Neural cell (in vitro differentiated cells): ENCODE data around the gene MTCL1. TPM values are rescaled to one million over a fixed set of nuclear protein-coding genes. Genes with fewer than 3 reads are reported as not detected.

Experiments
- H2AFZ ChIP-seq: fragments of 200-600, 300-800 bp; sonication (generic), shearing (Covaris generic); 2 replicates; pipeline ENCODE4 v1.6.0; 2014; ENCODE audit warnings: low read depth, mild to moderate bottlenecking, antibody characterized with exemption, low read length, moderate library complexity
- H3F3A ChIP-seq: fragments of 200-600 bp; shearing (Covaris generic); 2 replicates; pipeline ENCODE4 v1.6.1; 2016; ENCODE audit warnings: mild to moderate bottlenecking, moderate library complexity, mixed read lengths, antibody characterized with exemption, low read length; ENCODE audit not compliant: insufficient read depth, poor library complexity, severe bottlenecking
- H3K27ac ChIP-seq: fragments of 200-600, 300-800 bp; sonication (generic), shearing (Covaris generic); 2 replicates; pipeline ENCODE4 v1.5.1; 2014; ENCODE audit warnings: mild to moderate bottlenecking, low read length, moderate library complexity
- H3K27me3 ChIP-seq: fragments of 300-800, 200-600 bp; sonication (generic), shearing (Covaris generic); 2 replicates; pipeline ENCODE4 v1.6.0; 2014; ENCODE audit warnings: mild to moderate bottlenecking, low read depth, low read length, moderate library complexity; ENCODE audit not compliant: insufficient read depth
- H3K36me3 ChIP-seq: fragments of 300-800, 200-600 bp; sonication (generic), shearing (Covaris generic); 2 replicates; pipeline ENCODE4 v1.5.1; 2014; ENCODE audit warnings: mild to moderate bottlenecking, antibody characterized with exemption, low read length, moderate library complexity; ENCODE audit not compliant: insufficient read depth
- H3K4me2 ChIP-seq: fragments of 300-800, 200-600 bp; sonication (generic), shearing (Covaris generic); 2 replicates; pipeline ENCODE4 v1.6.0; 2014; ENCODE audit warnings: mild to moderate bottlenecking, low read length
- H3K4me3 ChIP-seq: fragments of 300-800, 200-600 bp; sonication (generic), shearing (Covaris generic); 2 replicates; pipeline ENCODE4 v1.5.1; 2014; ENCODE audit warnings: mild to moderate bottlenecking, low read length, moderate library complexity
- H3K79me2 ChIP-seq: fragments of 200-600 bp; shearing (Covaris generic); replicated peaks from 2 replicates; pipeline ENCODE4 v1.6.0; 2014; ENCODE audit warnings: mild to moderate bottlenecking, low read length, moderate library complexity; ENCODE audit not compliant: insufficient read depth
- H3K9ac ChIP-seq: fragments of 300-800, 200-600 bp; sonication (generic), shearing (Covaris generic); 2 replicates; pipeline ENCODE4 v1.6.1; 2016; ENCODE audit warnings: mild to moderate bottlenecking, low read length, mixed read lengths
- H3K9me2 ChIP-seq: fragments of 200-600 bp; shearing (Covaris generic); 2 replicates; pipeline ENCODE4 v1.6.1; 2016; ENCODE audit warnings: mild to moderate bottlenecking, low read length, mixed read lengths; ENCODE audit not compliant: insufficient read depth
- H3K9me3 ChIP-seq: fragments of 200-600, 300-800 bp; sonication (generic), shearing (Covaris generic); 2 replicates; pipeline ENCODE4 v1.6.1; 2016; ENCODE audit warnings: mild to moderate bottlenecking, mixed run types, low read length, moderate library complexity, mixed read lengths
- H4K20me1 ChIP-seq: fragments of 200-600 bp; shearing (Covaris generic); 2 replicates; pipeline ENCODE4 v1.6.1; 2016; ENCODE audit warnings: mild to moderate bottlenecking, mixed run types; ENCODE audit not compliant: insufficient read depth
- EP300 ChIP-seq: fragments of 450-650 bp; conservative IDR thresholded peaks from 2 replicates; pipeline ENCODE4 v1.6.1; 2014; ENCODE audit warnings: antibody characterized with exemption, mild to moderate bottlenecking, moderate library complexity; ENCODE audit not compliant: poor library complexity, severe bottlenecking
- EZH2 ChIP-seq: fragments of 200-600, 300-800 bp; shearing (Covaris generic), sonication (generic); IDR thresholded peaks from 2 replicates; pipeline ENCODE4 v1.6.1; 2014; ENCODE audit warnings: antibody characterized with exemption, low read length, borderline replicate concordance, mild to moderate bottlenecking; ENCODE audit not compliant: insufficient read depth, poor library complexity, severe bottlenecking
- MXI1 ChIP-seq: fragments of 450-650 bp; conservative IDR thresholded peaks from 2 replicates; pipeline ENCODE4 v1.6.1; 2014; ENCODE audit warnings: antibody characterized with exemption, mild to moderate bottlenecking; ENCODE audit not compliant: poor library complexity, severe bottlenecking
- POLR2AphosphoS5 ChIP-seq: IDR thresholded peaks from 2 replicates; pipeline ENCODE4 v1.6.1; 2012
- RAD21 ChIP-seq: fragments of 450-650 bp; conservative IDR thresholded peaks from 2 replicates; pipeline ENCODE4 v1.6.1; 2014; ENCODE audit warnings: antibody characterized with exemption, mild to moderate bottlenecking, moderate library complexity
- SMC3 ChIP-seq: fragments of 450-650 bp; conservative IDR thresholded peaks from 2 replicates; pipeline ENCODE4 v1.6.1; 2014; ENCODE audit warnings: antibody characterized with exemption, mild to moderate bottlenecking, moderate library complexity; ENCODE audit not compliant: poor library complexity
- TAF1 ChIP-seq: IDR thresholded peaks from 2 replicates; pipeline ENCODE4 v1.6.1; 2012; ENCODE audit warnings: low read depth
- polyA plus RNA-seq: library from polyadenylated mRNA; depleted of rRNA; stranded (reverse); fragments of >200 nt; gene quantifications from 2 replicates; pipeline ENCODE4 v1.2.3, GENCODE V29; 2014
- TF ChIP-seq, protein P1 (sequence below): IDR thresholded peaks from 2 replicates; pipeline ENCODE4 v1.6.1; 2012; ENCODE audit warnings: borderline replicate concordance
- TF ChIP-seq, protein P2 (sequence below): fragments of 450-650 bp; IDR thresholded peaks from 2 replicates; pipeline ENCODE4 v1.5.1; 2014; ENCODE audit warnings: antibody characterized with exemption, mild to moderate bottlenecking, moderate library complexity; ENCODE audit not compliant: poor library complexity, severe bottlenecking

Gene MTCL1
- polyA plus RNA-seq, 1 donor from 2014 or later: 20.8 TPM

DNA sequence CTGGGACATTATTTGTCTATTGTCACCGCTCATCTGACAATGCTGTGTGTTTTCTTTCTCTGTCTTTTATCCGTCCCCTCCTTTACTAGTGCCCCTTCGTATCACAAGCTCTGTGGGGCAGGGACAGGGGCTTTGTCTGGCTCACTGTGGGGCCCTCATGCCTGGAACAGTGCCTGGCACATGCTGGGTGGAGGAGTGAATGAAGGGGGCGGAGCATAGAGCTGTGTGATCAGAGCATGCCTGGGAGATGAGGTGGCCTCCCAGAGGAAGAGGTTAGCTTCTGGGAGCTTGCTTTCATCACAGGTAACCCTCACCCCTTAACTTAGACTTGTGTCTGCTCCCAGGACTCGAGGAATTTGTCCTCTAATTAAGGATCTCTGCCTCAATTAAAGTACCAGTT is 16.4 kb downstream of the MTCL1 start:
- Histone ChIP-seq H3K79me2 (no peaks in the 10 kb centered on the region), H3K36me3 (no peaks in the 10 kb centered on the region), H3K9ac (no peak overlapping the region), H3K27me3 (no peaks in the 10 kb centered on the region), H3K4me2 (no peak overlapping the region), H4K20me1 (no peaks in the 10 kb centered on the region), H3K27ac (no peak overlapping the region), H3K4me3 (no peak overlapping the region), H3K9me2 (no peaks in the 10 kb centered on the region), H3K9me3 (no peaks in the 10 kb centered on the region), H3F3A (no peaks in the 10 kb centered on the region), H2AFZ (no peak overlapping the region)
- TF ChIP-seq, protein P1, sequence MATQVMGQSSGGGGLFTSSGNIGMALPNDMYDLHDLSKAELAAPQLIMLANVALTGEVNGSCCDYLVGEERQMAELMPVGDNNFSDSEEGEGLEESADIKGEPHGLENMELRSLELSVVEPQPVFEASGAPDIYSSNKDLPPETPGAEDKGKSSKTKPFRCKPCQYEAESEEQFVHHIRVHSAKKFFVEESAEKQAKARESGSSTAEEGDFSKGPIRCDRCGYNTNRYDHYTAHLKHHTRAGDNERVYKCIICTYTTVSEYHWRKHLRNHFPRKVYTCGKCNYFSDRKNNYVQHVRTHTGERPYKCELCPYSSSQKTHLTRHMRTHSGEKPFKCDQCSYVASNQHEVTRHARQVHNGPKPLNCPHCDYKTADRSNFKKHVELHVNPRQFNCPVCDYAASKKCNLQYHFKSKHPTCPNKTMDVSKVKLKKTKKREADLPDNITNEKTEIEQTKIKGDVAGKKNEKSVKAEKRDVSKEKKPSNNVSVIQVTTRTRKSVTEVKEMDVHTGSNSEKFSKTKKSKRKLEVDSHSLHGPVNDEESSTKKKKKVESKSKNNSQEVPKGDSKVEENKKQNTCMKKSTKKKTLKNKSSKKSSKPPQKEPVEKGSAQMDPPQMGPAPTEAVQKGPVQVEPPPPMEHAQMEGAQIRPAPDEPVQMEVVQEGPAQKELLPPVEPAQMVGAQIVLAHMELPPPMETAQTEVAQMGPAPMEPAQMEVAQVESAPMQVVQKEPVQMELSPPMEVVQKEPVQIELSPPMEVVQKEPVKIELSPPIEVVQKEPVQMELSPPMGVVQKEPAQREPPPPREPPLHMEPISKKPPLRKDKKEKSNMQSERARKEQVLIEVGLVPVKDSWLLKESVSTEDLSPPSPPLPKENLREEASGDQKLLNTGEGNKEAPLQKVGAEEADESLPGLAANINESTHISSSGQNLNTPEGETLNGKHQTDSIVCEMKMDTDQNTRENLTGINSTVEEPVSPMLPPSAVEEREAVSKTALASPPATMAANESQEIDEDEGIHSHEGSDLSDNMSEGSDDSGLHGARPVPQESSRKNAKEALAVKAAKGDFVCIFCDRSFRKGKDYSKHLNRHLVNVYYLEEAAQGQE: no peak
- TF ChIP-seq EZH2 (no peak), POLR2AphosphoS5 (no peak), MXI1 (no peak), EP300 (no peak), TAF1 (no peak), RAD21 (no peak), SMC3 (no peak)
- TF ChIP-seq, protein P2, sequence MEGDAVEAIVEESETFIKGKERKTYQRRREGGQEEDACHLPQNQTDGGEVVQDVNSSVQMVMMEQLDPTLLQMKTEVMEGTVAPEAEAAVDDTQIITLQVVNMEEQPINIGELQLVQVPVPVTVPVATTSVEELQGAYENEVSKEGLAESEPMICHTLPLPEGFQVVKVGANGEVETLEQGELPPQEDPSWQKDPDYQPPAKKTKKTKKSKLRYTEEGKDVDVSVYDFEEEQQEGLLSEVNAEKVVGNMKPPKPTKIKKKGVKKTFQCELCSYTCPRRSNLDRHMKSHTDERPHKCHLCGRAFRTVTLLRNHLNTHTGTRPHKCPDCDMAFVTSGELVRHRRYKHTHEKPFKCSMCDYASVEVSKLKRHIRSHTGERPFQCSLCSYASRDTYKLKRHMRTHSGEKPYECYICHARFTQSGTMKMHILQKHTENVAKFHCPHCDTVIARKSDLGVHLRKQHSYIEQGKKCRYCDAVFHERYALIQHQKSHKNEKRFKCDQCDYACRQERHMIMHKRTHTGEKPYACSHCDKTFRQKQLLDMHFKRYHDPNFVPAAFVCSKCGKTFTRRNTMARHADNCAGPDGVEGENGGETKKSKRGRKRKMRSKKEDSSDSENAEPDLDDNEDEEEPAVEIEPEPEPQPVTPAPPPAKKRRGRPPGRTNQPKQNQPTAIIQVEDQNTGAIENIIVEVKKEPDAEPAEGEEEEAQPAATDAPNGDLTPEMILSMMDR: no peak

DNA sequence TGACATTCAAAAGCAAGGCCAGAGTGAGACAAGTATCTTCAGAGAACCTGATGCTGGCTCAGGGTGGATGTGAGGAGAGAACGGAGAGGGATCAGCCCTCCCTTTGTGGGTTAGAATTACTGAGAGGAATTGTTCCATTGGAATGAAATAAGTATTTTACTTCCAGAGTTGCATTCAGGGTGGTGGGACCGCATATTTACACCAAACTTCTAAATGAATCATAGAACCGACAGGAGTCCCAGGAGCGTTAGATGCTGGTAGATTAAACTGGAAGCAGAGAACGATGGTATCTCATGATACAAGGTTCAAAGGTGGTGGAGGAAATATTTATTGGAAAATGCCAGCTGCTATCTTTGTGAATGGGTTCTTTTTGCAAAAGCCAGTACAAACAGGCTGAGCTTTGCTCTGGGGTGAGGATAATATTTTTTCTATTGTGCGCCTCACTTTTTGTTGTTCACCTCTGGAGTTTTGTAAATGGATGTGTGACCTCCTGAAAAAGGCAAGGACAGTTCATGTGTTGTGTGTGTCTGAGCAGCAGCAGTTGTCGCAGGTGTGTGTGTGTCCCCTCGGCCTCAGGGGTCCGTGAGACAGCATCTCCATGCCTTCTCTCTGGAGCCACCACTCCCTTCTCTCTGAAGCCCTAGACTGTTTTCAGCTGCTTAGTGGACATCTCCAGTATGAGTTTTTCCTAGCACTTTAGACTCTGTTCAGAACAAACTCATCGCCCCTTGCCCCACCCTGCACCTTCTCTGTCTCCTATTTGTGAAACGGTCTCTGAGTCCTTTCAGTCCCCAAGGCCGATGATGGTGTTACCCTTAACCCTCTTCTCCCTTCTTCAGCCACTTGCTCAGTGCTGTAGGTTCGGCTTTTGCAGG is 17.8 kb downstream of the MTCL1 start:
- Histone ChIP-seq H3K9ac (no peak overlapping the region), H3K4me2 (no peak overlapping the region), H3K36me3 (no peaks in the 10 kb centered on the region), H2AFZ (no peak overlapping the region), H3K9me3 (no peaks in the 10 kb centered on the region), H3K79me2 (no peaks in the 10 kb centered on the region), H3F3A (no peaks in the 10 kb centered on the region), H3K9me2 (no peaks in the 10 kb centered on the region), H3K4me3 (no peak overlapping the region), H3K27me3 (no peaks in the 10 kb centered on the region), H3K27ac (no peak overlapping the region), H4K20me1 (no peaks in the 10 kb centered on the region)
- TF ChIP-seq, protein P1: no peak
- TF ChIP-seq EZH2 (no peak), TAF1 (no peak), EP300 (no peak), RAD21 (no peak), MXI1 (no peak), POLR2AphosphoS5 (no peak), SMC3 (no peak)
- TF ChIP-seq, protein P2: no peak
